GM21619 (cell line): Measurements from ENCODE around the gene TRIM9.

Experiments used
- ATAC-seq: cut with Tn5 transposase; IDR thresholded peaks from one replicate; pipeline ENCODE4 v1.9.1; 2021; ENCODE audit not compliant: unreplicated experiment

The TRIM9 gene

GRCh38 chr14:50937325-50937724 lies 157.6 kb downstream of the TRIM9 start:
- ATAC-seq = no peak

GRCh38 chr14:50936882-50937281 lies 158.0 kb downstream of the TRIM9 start:
- no peak for ATAC-seq

GRCh38 chr14:50936016-50936340 lies 158.9 kb downstream of the TRIM9 start:
- no peak for ATAC-seq

GRCh38 chr14:50935126-50936015 lies 159.5 kb downstream of the TRIM9 start:
- no peak for ATAC-seq

GRCh38 chr14:50932592-50933495 lies 162.1 kb downstream of the TRIM9 start:
- ATAC-seq = no peak

GRCh38 chr14:50932156-50932555 lies 162.7 kb downstream of the TRIM9 start:
- no peak for ATAC-seq

- ATAC-seq = no peak
These were observed 163.3 kb downstream of the TRIM9 start for GRCh38 chr14:50931559-50931958.

- no peak for ATAC-seq
These were observed 165.4 kb downstream of the TRIM9 start for GRCh38 chr14:50929506-50929905.

GRCh38 chr14:50928002-50928635 lies 166.8 kb downstream of the TRIM9 start:
- ATAC-seq = no peak

- ATAC-seq = no peak
These were observed 168.0 kb downstream of the TRIM9 start for GRCh38 chr14:50926851-50927386.
